Caco-2 (cell line): ENCODE results near the gene RAB27B. TPM values are rescaled to one million over a fixed set of nuclear protein-coding genes. Genes with fewer than 3 reads are reported as not detected.
A peak's percentile ranks its signal among the peaks of the same experiment; 100 is the strongest.

Experiments
- Bru-seq: library from RNA; stranded (reverse); fragments of 400-500 nt; gene quantifications from one replicate; lab custom pipeline; 2021; lab: Mats Ljungman, UMichigan
- BruChase-seq, 2 experiments: library from RNA; stranded (reverse); fragments of 400-500 nt; gene quantifications; one replicate each; lab custom pipeline; 2021; lab: Mats Ljungman, UMichigan
- BruUV-seq: library from RNA; stranded (reverse); fragments of 400-500 nt; replicated peaks from 2 replicates; lab custom pipeline; 2021; lab: Mats Ljungman, UMichigan
- CTCF ChIA-PET: fragments of 300-600 bp; sonication (Branson Sonifier 250); formaldehyde crosslinking; loops from one replicate; lab custom pipeline; 2022; ENCODE audit warnings: antibody characterized with exemption; lab: Charles Lee
- POLR2A ChIA-PET: fragments of 300-600 bp; sonication (Branson Sonifier 250); formaldehyde crosslinking; loops from one replicate; lab custom pipeline; 2022; ENCODE audit warnings: antibody characterized with exemption; lab: Charles Lee
- DNase-seq, 2 experiments: peaks; one replicate each; pipeline versions ENCODE4 v3.0.0 to v3.0.0-alpha.2; 2020 to 2022
- H3K27me3 ChIP-seq: replicated peaks from 2 replicates; pipeline ENCODE4 v1.6.0; 2011; ENCODE audit warnings: low read length; ENCODE audit not compliant: control insufficient read depth, insufficient read depth
- H3K36me3 ChIP-seq: 2 replicates; pipeline ENCODE4 v1.5.1; 2011; ENCODE audit warnings: low read length; ENCODE audit not compliant: control insufficient read depth, insufficient read depth
- H3K4me1 ChIP-seq: fragments of 250-450 bp; sonication (Bioruptor Pico); 2 replicates; pipeline ENCODE4 v1.5.1; 2020; ENCODE audit warnings: mild to moderate bottlenecking
- H3K4me3 ChIP-seq: 2 replicates; pipeline ENCODE4 v1.5.1; 2011; ENCODE audit warnings: low read depth, mild to moderate bottlenecking, control low read depth, low read length
- H3K9me3 ChIP-seq: fragments of 250-450 bp; sonication (Bioruptor Pico); 2 replicates; pipeline ENCODE4 v1.5.1; 2020; ENCODE audit warnings: mild to moderate bottlenecking, moderate library complexity
- H3K27ac Mint-ChIP-seq: one replicate; pipeline ENCODE4 v1.8.0; 2022; ENCODE audit warnings: mixed read lengths; ENCODE audit not compliant: unreplicated experiment
- H3K27me3 Mint-ChIP-seq: one replicate; pipeline ENCODE4 v1.8.0; 2022; ENCODE audit warnings: mixed read lengths; ENCODE audit not compliant: insufficient read depth, unreplicated experiment
- H3K36me3 Mint-ChIP-seq: one replicate; pipeline ENCODE4 v1.8.0; 2022; ENCODE audit warnings: mild to moderate bottlenecking, mixed read lengths; ENCODE audit not compliant: insufficient read depth, unreplicated experiment
- H3K4me1 Mint-ChIP-seq: one replicate; pipeline ENCODE4 v1.8.0; 2022; ENCODE audit warnings: low read depth, mixed read lengths; ENCODE audit not compliant: unreplicated experiment
- H3K4me3 Mint-ChIP-seq: one replicate; pipeline ENCODE4 v1.8.0; 2022; ENCODE audit warnings: mild to moderate bottlenecking, moderate library complexity, mixed read lengths; ENCODE audit not compliant: unreplicated experiment
- H3K9me3 Mint-ChIP-seq: one replicate; pipeline ENCODE4 v1.8.0; 2022; ENCODE audit warnings: mixed read lengths; ENCODE audit not compliant: unreplicated experiment
- CTCF ChIP-seq, 2 experiments: fragments of 200-600 bp in 1 of 2; IDR thresholded peaks; 1 replicate in 1 of 2; 2 replicates in 1 of 2; pipeline versions ENCODE4 v1.5.1 to v1.8.0; 2011 to 2022; ENCODE audit warnings: antibody characterized with exemption in 1 of 2, control low read depth in 1 of 2, inconsistent platforms in 1 of 2, low read depth in 1 of 2, low read length in 1 of 2, mild to moderate bottlenecking in 1 of 2, moderate library complexity in 1 of 2; ENCODE audit not compliant: insufficient read depth in 1 of 2, severe bottlenecking in 1 of 2, unreplicated experiment in 1 of 2
- intact Hi-C: fragments of 100-400 bp; cut with micrococcal nuclease; formaldehyde crosslinking; loops from one replicate; pipeline ENCODE4 v1.10.0; 2022; ENCODE audit not compliant: unreplicated experiment
- long read RNA-seq: library from polyadenylated mRNA; stranded (forward); transcript quantifications from one replicate; pipeline ENCODE4 v2.0.0, GENCODE V29; 2022
- total RNA-seq: library from RNA; stranded (reverse); gene quantifications from 2 replicates; pipeline ENCODE4 v1.2.3, GENCODE V29; 2022

The RAB27B gene
- total RNA-seq = 0.32 and 0.42 TPM in 2 replicates
- Bru-seq, nascent RNA = percentile 29 among the genes with signal in this experiment
- percentile 28 among the genes with signal in this experiment for BruChase-seq, experiment 1, labeled RNA remaining after a 2-hour chase
- BruChase-seq, experiment 2, labeled RNA remaining after a 6-hour chase = percentile 29 among the genes with signal in this experiment
- long read RNA-seq, partial matches to known transcripts = 0 of 1 reads
- long read RNA-seq, other reads (novel, unspliced or antisense) = 1 of 1 reads

GRCh38 chr18:54828281-54828881 lies at the start of gene RAB27B:
RAB27B (plus strand) TSS chr18:54828477; CDS start chr18:54877586, 49,109 bp downstream.
- H3K4me1 ChIP-seq = no peaks in the 10 kb centered on the region; the same call in 1 of the 2 replicates
- BruUV-seq = no TSS peak
- intact Hi-C loops = no loop called here
- no peaks in the 10 kb centered on the region for H3K36me3 ChIP-seq
- no peaks in the 10 kb centered on the region for H3K27me3 Mint-ChIP-seq
- peak within 1 kb of the TSS; percentile 75 for H3K4me3 Mint-ChIP-seq
- TF ChIP-seq CTCF (IDR thresholded peaks at IDR 0.05; ENCODE audit: insufficient read depth in 1 of 2, low read depth in 1 of 2, low read length in 1 of 2, severe bottlenecking in 1 of 2, unreplicated experiment in 1 of 2) = no peak
- H3K4me1 Mint-ChIP-seq = peaks cover 6% of the 10 kb centered on the region
- no peaks in the 10 kb centered on the region for H3K9me3 ChIP-seq
- no peak within 1 kb of the TSS for H3K27ac Mint-ChIP-seq
- no peaks in the 10 kb centered on the region for H3K27me3 ChIP-seq
- CTCF ChIA-PET = no interaction called here
- peak within 1 kb of the TSS; percentile 54 for H3K4me3 ChIP-seq
- peaks cover 5% of the 10 kb centered on the region for H3K36me3 Mint-ChIP-seq
- peak; percentile 54 to 65 for DNase-seq
- H3K9me3 Mint-ChIP-seq = peaks cover 14% of the 10 kb centered on the region
- POLR2A ChIA-PET = no interaction called here

GRCh38 chr18:54780285-54780861 lies 47.9 kb upstream of the RAB27B start:
- Mint-ChIP-seq H3K4me3 (no peak overlapping the region), H3K4me1 (peaks cover 5% of the 10 kb centered on the region)
- intact Hi-C loops = no loop called here

More at GRCh38 chr18:54780285-54780861, 47.9 kb upstream of the RAB27B start:
- Mint-ChIP-seq H3K27me3 (no peaks in the 10 kb centered on the region), H3K36me3 (no peaks in the 10 kb centered on the region), H3K9me3 (no peaks in the 10 kb centered on the region), H3K27ac (no peak overlapping the region)
- H3K4me3 ChIP-seq = no peak overlapping the region
- TF ChIP-seq CTCF (IDR thresholded peaks at IDR 0.05; ENCODE audit: insufficient read depth in 1 of 2, low read depth in 1 of 2, low read length in 1 of 2, severe bottlenecking in 1 of 2, unreplicated experiment in 1 of 2) = no peak
- no peaks in the 10 kb centered on the region for H3K9me3 ChIP-seq
- H3K27me3 ChIP-seq = no peaks in the 10 kb centered on the region
- no peaks in the 10 kb centered on the region for H3K36me3 ChIP-seq
- no TSS peak for BruUV-seq
- DNase-seq = no peak
- H3K4me1 ChIP-seq = no peaks in the 10 kb centered on the region
- ChIA-PET POLR2A (no interaction called here), CTCF (no interaction called here)
